ENCODE data around the gene PIEZO2.
A peak's percentile ranks its signal among the peaks of the same experiment; 100 is the strongest.

Gene PIEZO2

DNA sequence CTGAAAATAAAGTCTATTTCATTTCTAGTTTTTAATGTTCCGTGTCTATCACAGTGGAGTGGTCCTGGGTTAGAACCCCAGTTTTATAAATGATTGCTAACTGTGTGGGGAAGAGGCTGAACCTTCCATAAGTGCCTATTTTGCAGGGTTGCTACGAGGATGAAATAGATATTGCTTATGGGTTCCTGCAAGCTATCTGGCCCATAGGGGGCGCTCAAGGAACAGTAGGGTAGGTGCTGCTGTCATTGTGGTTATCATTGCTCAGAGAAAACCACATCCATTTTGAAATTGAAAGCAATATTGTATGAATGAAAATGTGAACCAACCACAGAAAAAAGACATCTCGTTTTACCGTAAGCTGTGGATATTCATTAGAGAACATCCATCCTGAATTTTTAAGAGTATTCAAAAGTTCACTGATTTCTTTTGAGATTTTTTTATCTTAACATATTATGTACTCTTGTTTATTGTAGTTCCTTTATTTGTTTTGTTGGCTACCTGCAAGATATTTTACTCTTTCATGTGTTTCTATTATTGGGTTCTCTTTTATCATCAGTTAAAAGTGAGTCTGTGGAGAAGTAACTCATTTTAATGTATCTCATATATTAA, 362.0 kb downstream of the PIEZO2 start:
- no peaks in the 10 kb centered on the region for H4K20me1 ChIP-seq (ENCODE audit: control insufficient read depth, insufficient read depth, low read depth, low read length)
- no peaks in the 10 kb centered on the region for H3F3A ChIP-seq (ENCODE audit: control insufficient read depth, insufficient read depth)
- no peak overlapping the region for H3K4me3 ChIP-seq (ENCODE audit: low read length)
- no peaks in the 10 kb centered on the region for H3K36me3 ChIP-seq (ENCODE audit: control insufficient read depth, low read length)
- peaks cover 6% of the 10 kb centered on the region; the same call in 1 of the 2 replicates for H3K27me3 ChIP-seq (ENCODE audit: control insufficient read depth, low read length)
- no peak for TF ChIP-seq EZH2phosphoT487 (IDR thresholded peaks at IDR 0.05; ENCODE audit: borderline replicate concordance, low read length)
- TF ChIP-seq, protein P1, sequence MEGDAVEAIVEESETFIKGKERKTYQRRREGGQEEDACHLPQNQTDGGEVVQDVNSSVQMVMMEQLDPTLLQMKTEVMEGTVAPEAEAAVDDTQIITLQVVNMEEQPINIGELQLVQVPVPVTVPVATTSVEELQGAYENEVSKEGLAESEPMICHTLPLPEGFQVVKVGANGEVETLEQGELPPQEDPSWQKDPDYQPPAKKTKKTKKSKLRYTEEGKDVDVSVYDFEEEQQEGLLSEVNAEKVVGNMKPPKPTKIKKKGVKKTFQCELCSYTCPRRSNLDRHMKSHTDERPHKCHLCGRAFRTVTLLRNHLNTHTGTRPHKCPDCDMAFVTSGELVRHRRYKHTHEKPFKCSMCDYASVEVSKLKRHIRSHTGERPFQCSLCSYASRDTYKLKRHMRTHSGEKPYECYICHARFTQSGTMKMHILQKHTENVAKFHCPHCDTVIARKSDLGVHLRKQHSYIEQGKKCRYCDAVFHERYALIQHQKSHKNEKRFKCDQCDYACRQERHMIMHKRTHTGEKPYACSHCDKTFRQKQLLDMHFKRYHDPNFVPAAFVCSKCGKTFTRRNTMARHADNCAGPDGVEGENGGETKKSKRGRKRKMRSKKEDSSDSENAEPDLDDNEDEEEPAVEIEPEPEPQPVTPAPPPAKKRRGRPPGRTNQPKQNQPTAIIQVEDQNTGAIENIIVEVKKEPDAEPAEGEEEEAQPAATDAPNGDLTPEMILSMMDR (IDR thresholded peaks at IDR 0.05; ENCODE audit: low read depth, low read length, poor library complexity, severe bottlenecking), result peak; percentile 86
- H3K79me2 ChIP-seq (ENCODE audit: control insufficient read depth, low read length), result no peaks in the 10 kb centered on the region
- H3K4me2 ChIP-seq (ENCODE audit: low read length), result no peak overlapping the region
- no peaks in the 10 kb centered on the region for H3K9me2 ChIP-seq (replicated peaks; ENCODE audit: control insufficient read depth, low read length)
- H3K9me3 ChIP-seq (ENCODE audit: control insufficient read depth, insufficient read depth, low read length), result no peaks in the 10 kb centered on the region
- no peak overlapping the region for H3K27ac ChIP-seq (ENCODE audit: low read depth, low read length)
- H3K4me1 ChIP-seq (ENCODE audit: control insufficient read depth, low read length), result no peaks in the 10 kb centered on the region

DNA sequence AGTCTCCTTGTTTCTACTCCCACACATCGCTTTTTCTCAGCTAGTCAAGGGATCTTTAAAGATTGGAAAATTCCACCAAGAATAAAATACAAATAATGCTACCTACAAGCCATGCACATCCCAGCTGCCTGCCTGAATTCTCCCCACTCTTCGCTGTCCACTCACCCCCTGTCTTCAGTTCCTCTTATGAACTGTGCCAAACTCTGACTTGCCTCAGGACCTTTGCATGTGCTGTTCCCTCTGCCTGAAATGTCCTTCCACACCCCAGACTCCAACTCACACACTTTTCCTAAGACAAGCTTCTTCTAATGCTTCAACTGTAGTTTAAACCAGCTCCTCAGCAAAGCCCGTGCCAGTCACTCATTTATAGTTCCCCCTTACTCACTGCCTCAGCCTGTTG, 363.6 kb downstream of the PIEZO2 start:
- Histone ChIP-seq H4K20me1 (ENCODE audit: control insufficient read depth, insufficient read depth, low read depth, low read length) (no peaks in the 10 kb centered on the region), H3K27me3 (ENCODE audit: control insufficient read depth, low read length) (peaks cover 6% of the 10 kb centered on the region; the same call in 1 of the 2 replicates), H3F3A (ENCODE audit: control insufficient read depth, insufficient read depth) (no peaks in the 10 kb centered on the region), H3K4me3 (ENCODE audit: low read length) (no peak overlapping the region), H3K36me3 (ENCODE audit: control insufficient read depth, low read length) (no peaks in the 10 kb centered on the region), H3K79me2 (ENCODE audit: control insufficient read depth, low read length) (no peaks in the 10 kb centered on the region), H3K4me1 (ENCODE audit: control insufficient read depth, low read length) (no peaks in the 10 kb centered on the region), H3K4me2 (ENCODE audit: low read length) (no peak overlapping the region), H3K9me3 (ENCODE audit: control insufficient read depth, insufficient read depth, low read length) (no peaks in the 10 kb centered on the region), H3K9me2 (replicated peaks; ENCODE audit: control insufficient read depth, low read length) (no peaks in the 10 kb centered on the region), H3K27ac (ENCODE audit: low read depth, low read length) (no peak overlapping the region)
- TF ChIP-seq, protein P1 (IDR thresholded peaks at IDR 0.05; ENCODE audit: low read depth, low read length, poor library complexity, severe bottlenecking), result no peak
- no peak for TF ChIP-seq EZH2phosphoT487 (IDR thresholded peaks at IDR 0.05; ENCODE audit: borderline replicate concordance, low read length)

DNA sequence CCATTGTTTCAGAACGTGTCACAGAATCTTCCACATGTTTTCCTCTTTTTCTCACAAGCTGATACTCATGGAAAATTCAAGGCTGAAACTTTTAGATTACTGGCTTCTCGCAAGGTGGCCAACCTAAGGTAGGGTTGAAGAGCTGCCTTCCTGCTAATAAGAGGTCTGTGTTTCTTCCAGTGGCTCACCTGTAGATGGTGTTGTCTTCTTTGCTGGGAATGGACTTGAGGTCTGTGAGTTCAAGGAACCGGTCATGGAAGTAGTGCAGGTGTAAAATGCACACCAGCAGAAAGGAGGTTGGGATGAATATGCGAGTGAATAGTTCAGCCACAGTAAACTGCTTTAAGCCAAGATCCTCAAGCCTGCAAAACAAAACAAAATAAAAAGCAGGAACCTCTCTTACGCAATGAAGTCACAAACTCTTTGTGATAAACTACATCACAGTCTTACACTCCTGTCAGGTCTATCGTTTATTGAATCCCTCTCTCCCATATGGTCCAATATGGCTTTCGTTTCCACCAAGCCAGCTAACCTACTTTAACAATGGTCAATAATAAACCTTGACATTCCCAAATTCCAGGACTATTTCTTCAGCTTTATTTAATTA, 364.7 kb downstream of the PIEZO2 start:
- no peaks in the 10 kb centered on the region for H3K9me2 ChIP-seq (replicated peaks; ENCODE audit: control insufficient read depth, low read length)
- no peak overlapping the region for H3K4me3 ChIP-seq (ENCODE audit: low read length)
- H3K79me2 ChIP-seq (ENCODE audit: control insufficient read depth, low read length), result no peaks in the 10 kb centered on the region
- no peaks in the 10 kb centered on the region for H3K36me3 ChIP-seq (ENCODE audit: control insufficient read depth, low read length)
- H3K4me1 ChIP-seq (ENCODE audit: control insufficient read depth, low read length), result no peaks in the 10 kb centered on the region
- no peaks in the 10 kb centered on the region for H3F3A ChIP-seq (ENCODE audit: control insufficient read depth, insufficient read depth)
- H3K27ac ChIP-seq (ENCODE audit: low read depth, low read length), result no peak overlapping the region
- no peak overlapping the region for H3K4me2 ChIP-seq (ENCODE audit: low read length)
- no peaks in the 10 kb centered on the region for H4K20me1 ChIP-seq (ENCODE audit: control insufficient read depth, insufficient read depth, low read depth, low read length)
- H3K9me3 ChIP-seq (ENCODE audit: control insufficient read depth, insufficient read depth, low read length), result no peaks in the 10 kb centered on the region
- peaks cover 6% of the 10 kb centered on the region; the same call in 1 of the 2 replicates for H3K27me3 ChIP-seq (ENCODE audit: control insufficient read depth, low read length)
- TF ChIP-seq, protein P1 (IDR thresholded peaks at IDR 0.05; ENCODE audit: low read depth, low read length, poor library complexity, severe bottlenecking), result no peak
- TF ChIP-seq EZH2phosphoT487 (IDR thresholded peaks at IDR 0.05; ENCODE audit: borderline replicate concordance, low read length), result no peak

All from DOHH2 (cell line).